Thymus (tissue), 11 donors: ENCODE data around the gene TF. TPM values are rescaled to one million over a fixed set of nuclear protein-coding genes. Genes with fewer than 3 reads are reported as not detected.

Experiments
- DNase-seq, 9 donors: peaks; one replicate each; pipeline ENCODE4 v3.0.0-alpha.2; 2013; ENCODE audit warnings: low spot score in 9 of 9, low read depth in 6 of 9, missing footprints in 1 of 9
- H3K27ac ChIP-seq, 2 donors: one replicate each; pipeline ENCODE4 v1.5.1; 2013; ENCODE audit warnings: control low read depth in 1 of 2, low read depth in 1 of 2, low read length in 1 of 2, mild to moderate bottlenecking in 1 of 2, moderate library complexity in 1 of 2
- H3K27me3 ChIP-seq, 2 donors: one replicate each; pipeline ENCODE4 v1.5.1; 2013; ENCODE audit warnings: low read length in 1 of 2; ENCODE audit not compliant: control insufficient read depth in 2 of 2, insufficient read depth in 1 of 2
- H3K36me3 ChIP-seq, 2 donors: one replicate each; pipeline ENCODE4 v1.5.1; 2013; ENCODE audit warnings: low read length in 1 of 2, mild to moderate bottlenecking in 1 of 2, moderate library complexity in 1 of 2; ENCODE audit not compliant: control insufficient read depth in 2 of 2, insufficient read depth in 2 of 2
- H3K4me1 ChIP-seq, 2 donors: one replicate each; pipeline ENCODE4 v1.5.1; 2013; ENCODE audit warnings: low read length in 2 of 2; ENCODE audit not compliant: control insufficient read depth in 2 of 2, insufficient read depth in 2 of 2
- H3K4me3 ChIP-seq, 2 donors: one replicate each; pipeline ENCODE4 v1.5.1; 2013; ENCODE audit warnings: low read length in 2 of 2, control low read depth in 1 of 2, mild to moderate bottlenecking in 1 of 2
- H3K9me3 ChIP-seq, 2 donors: one replicate each; pipeline ENCODE4 v1.5.1; 2013; ENCODE audit warnings: low read length in 1 of 2, mild to moderate bottlenecking in 1 of 2; ENCODE audit not compliant: control insufficient read depth in 2 of 2, insufficient read depth in 1 of 2
- WGBS: extraction: QIAGEN DNeasy Blood & Tissue Kit; methylation state at CpG from one replicate; pipeline ENCODE4 v1.1.7; 2013; 5-methylcytosine and 5-hydroxymethylcytosine counted together
- polyA plus RNA-seq: library from polyadenylated mRNA; stranded (reverse); fragments of 200-250 nt; gene quantifications from one replicate; pipeline ENCODE4 v1.2.3, GENCODE V29; 2013
- total RNA-seq: library from RNA; stranded (reverse); fragments of 120-200 nt; gene quantifications from one replicate; pipeline ENCODE4 v1.2.4, GENCODE V29; 2013
- donor health status: healthy.

The TF gene
- total and polyA plus RNA-seq, 2 donors, result 1.9 to 2.9 TPM

DNA sequence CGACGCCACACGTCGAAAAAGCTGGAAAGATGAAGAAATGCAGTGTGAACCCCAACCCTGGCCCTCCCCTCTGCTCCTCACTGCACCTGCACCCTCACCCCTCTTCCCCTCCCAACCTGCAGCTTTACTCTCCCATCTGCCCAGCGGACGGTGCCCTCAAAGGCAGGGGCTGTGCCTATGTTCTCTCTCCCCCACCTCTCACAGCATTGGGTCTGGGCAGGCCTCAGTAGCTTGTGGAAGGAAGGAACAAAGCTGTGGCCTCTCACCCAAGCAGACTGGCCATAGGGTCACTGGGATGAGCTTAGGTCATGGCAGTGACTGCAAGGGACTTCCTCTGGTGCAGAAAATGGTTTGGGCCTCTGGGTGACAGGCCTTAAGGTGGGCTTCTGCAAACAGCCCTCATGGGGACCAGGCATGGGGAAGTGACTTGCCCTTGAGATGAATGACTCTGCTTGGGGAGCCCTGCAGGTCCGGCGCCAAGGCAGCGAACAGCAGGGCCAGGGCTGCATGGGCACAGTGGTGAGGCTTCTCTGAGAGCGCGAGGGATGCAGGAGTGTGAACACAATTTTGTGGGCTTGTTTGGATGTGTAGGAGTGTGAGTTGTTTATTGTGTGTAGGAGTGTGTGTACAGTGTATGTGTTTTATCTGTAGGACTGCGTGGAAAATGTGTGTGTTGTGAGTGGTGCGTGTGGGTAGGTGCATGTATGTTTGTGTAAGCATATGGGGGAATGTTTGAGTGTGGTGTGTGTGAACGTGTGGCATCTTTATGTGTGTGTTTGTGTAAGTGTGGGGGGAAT, 88.6 kb downstream of the TF start:
- H3K27me3 ChIP-seq, result no peaks in the 10 kb centered on the region
- no peak overlapping the region for H3K27ac ChIP-seq
- DNase-seq, result no peak
- H3K36me3 ChIP-seq, result no peaks in the 10 kb centered on the region
- 98% methylated on average over 14 of the region's 14 CpGs for WGBS
- H3K4me3 ChIP-seq, result no peak overlapping the region
- no peaks in the 10 kb centered on the region for H3K9me3 ChIP-seq
- no peaks in the 10 kb centered on the region for H3K4me1 ChIP-seq

- WGBS, result 96% methylated on average over 3 of the region's 3 CpGs
- Histone ChIP-seq H3K36me3 (no peaks in the 10 kb centered on the region), H3K9me3 (no peaks in the 10 kb centered on the region), H3K4me3 (no peak overlapping the region), H3K27ac (no peak overlapping the region), H3K4me1 (no peaks in the 10 kb centered on the region), H3K27me3 (no peaks in the 10 kb centered on the region)
- DNase-seq, result no peak
Observed at GRCh38 chr3:133835418-133835743, 89.2 kb downstream of the TF start.

GRCh38 chr3:133835961-133836360, 89.8 kb downstream of the TF start:
- Histone ChIP-seq H3K36me3 (no peaks in the 10 kb centered on the region), H3K27me3 (no peaks in the 10 kb centered on the region), H3K27ac (no peak overlapping the region), H3K9me3 (no peaks in the 10 kb centered on the region), H3K4me3 (no peak overlapping the region), H3K4me1 (no peaks in the 10 kb centered on the region)
- DNase-seq, result no peak
- 97% methylated on average over 4 of the region's 4 CpGs for WGBS

- H3K9me3 ChIP-seq, result no peaks in the 10 kb centered on the region
- H3K4me3 ChIP-seq, result no peak overlapping the region
- no peaks in the 10 kb centered on the region for H3K27me3 ChIP-seq
- H3K27ac ChIP-seq, result no peak overlapping the region
- 94% methylated on average over 6 of the region's 6 CpGs for WGBS
- no peak for DNase-seq
- H3K4me1 ChIP-seq, result no peaks in the 10 kb centered on the region
- H3K36me3 ChIP-seq, result no peaks in the 10 kb centered on the region
Observed at GRCh38 chr3:133836497-133837158, 90.4 kb downstream of the TF start.

- no peak overlapping the region for H3K4me3 ChIP-seq
- no peak for DNase-seq
- no peaks in the 10 kb centered on the region for H3K4me1 ChIP-seq
- 97% methylated on average over 22 of the region's 22 CpGs for WGBS
- H3K36me3 ChIP-seq, result no peaks in the 10 kb centered on the region
- no peak overlapping the region for H3K27ac ChIP-seq
- H3K9me3 ChIP-seq, result no peaks in the 10 kb centered on the region
- no peaks in the 10 kb centered on the region for H3K27me3 ChIP-seq
Observed at GRCh38 chr3:133837487-133838295, 91.5 kb downstream of the TF start.

DNA sequence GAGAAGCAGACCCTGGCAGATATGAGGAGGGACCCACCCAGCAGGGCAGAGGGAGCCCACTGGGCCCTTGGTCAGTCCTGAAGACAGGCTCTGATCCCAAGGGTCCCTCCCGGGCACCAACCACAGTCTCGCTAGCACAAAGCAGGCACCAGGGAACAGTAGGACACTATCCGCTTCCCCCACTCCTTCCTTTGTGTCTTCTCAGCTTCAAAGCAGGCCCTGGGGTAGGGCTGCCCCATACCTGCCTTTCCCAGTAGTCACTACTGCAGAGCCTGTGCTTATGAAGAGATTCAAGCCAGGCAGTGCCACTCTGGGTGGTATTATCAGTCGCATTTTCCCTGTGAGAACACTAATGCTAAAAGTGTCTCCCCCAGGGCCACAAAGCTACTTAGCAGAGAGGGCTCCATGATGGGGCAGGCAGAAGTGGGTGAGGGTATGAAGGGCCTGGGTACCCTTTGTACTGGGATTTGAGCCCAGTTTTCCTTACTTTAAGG, 92.2 kb downstream of the TF start:
- 97% methylated on average over 4 of the region's 4 CpGs for whole genome bisulfite sequencing
- DNase-seq, result no peak
- Histone ChIP-seq H3K27ac (no peak overlapping the region), H3K4me3 (no peak overlapping the region), H3K36me3 (no peaks in the 10 kb centered on the region), H3K27me3 (no peaks in the 10 kb centered on the region), H3K9me3 (no peaks in the 10 kb centered on the region), H3K4me1 (no peaks in the 10 kb centered on the region)

DNA sequence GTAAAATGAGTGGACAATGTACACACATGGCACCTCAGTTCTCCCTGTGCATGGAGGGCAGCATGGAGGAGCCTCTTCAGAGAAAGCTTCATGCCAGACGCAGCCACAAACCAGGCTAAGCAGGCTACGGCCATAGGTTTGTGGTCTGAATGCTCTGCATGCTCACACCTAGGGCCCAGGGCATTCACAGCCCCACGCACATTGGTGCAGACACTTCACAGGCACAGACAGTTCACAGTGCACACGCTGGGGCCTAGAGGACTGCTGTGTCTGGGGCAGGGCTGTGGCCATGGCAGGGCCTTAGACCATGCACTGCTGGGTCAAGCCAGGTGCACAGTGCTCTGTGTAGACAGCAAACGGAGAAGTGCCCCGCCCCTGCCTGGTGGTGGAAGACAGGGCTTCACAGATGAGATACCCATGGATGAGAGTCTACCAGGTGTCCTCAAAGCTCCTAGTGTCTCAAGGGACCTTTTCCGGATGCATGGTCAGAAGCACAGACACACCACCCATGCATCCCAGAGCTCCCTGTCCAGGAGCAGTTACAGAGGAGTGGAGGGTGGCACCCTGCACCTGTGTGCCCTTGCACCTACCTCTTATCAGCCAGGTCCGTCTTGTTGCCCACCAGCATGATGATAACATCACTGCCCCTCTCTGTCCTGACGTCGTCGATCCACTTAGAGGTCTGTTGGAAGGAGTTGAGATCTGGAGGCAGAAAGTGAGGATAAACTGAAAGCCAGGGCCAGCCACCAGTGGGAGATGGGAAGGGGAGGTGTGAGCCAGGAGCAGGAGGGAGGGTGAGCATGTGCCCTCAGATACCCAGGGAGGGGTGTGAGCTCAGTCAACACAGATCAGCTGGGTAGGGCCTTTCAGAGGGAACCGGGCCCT, 93.0 kb downstream of the TF start:
- Histone ChIP-seq H3K27me3 (no peaks in the 10 kb centered on the region), H3K4me3 (no peak overlapping the region), H3K4me1 (no peaks in the 10 kb centered on the region), H3K9me3 (no peaks in the 10 kb centered on the region), H3K36me3 (no peaks in the 10 kb centered on the region), H3K27ac (no peak overlapping the region)
- 96% methylated on average over 12 of the region's 12 CpGs for WGBS
- DNase-seq, result no peak

GRCh38 chr3:133840055-133840737, 94.0 kb downstream of the TF start:
- no peak overlapping the region for H3K27ac ChIP-seq
- H3K4me3 ChIP-seq, result no peak overlapping the region
- no peak for DNase-seq
- no peaks in the 10 kb centered on the region for H3K36me3 ChIP-seq
- WGBS, result 96% methylated on average over 9 of the region's 9 CpGs
- H3K27me3 ChIP-seq, result no peaks in the 10 kb centered on the region
- no peaks in the 10 kb centered on the region for H3K9me3 ChIP-seq
- no peaks in the 10 kb centered on the region for H3K4me1 ChIP-seq
